ENCODE measurements around the gene GNAI2. TPM values are rescaled to one million over a fixed set of nuclear protein-coding genes. Genes with fewer than 3 reads are reported as not detected.
A peak's percentile ranks its signal among the peaks of the same experiment; 100 is the strongest.

The GNAI2 gene
- total RNA-seq, 4 donors from 2014 or later = 149 to 297 (median 239) TPM

DNA sequence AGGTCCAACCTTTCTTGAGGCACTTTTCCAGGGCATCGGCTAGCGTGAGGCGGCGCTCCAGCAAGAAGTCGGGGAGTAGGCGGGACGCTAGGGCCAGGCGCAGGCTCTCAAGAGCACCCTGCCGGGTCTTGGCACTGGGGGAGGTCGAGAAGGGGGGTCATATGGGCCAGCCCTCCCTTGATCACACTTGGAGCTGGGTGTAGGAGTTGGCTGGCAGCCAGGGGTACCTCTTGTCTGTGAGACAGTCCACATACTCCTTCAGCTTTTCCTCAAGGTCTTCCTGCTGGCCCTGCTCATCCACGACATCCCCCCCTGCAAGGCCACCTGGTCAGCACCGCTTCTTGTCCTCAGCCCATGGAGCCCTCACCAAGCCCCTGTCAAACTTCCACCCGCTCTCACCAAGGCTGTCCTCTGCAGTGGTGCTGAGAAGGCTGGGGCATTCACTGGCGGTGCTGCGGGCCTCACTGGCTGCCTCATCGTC is 54.2 kb downstream of the GNAI2 start:
- 92% methylated on average over 14 of the region's 16 CpGs for WGBS
- intact Hi-C loops (cut with DNase I) = no loop called here

DNA sequence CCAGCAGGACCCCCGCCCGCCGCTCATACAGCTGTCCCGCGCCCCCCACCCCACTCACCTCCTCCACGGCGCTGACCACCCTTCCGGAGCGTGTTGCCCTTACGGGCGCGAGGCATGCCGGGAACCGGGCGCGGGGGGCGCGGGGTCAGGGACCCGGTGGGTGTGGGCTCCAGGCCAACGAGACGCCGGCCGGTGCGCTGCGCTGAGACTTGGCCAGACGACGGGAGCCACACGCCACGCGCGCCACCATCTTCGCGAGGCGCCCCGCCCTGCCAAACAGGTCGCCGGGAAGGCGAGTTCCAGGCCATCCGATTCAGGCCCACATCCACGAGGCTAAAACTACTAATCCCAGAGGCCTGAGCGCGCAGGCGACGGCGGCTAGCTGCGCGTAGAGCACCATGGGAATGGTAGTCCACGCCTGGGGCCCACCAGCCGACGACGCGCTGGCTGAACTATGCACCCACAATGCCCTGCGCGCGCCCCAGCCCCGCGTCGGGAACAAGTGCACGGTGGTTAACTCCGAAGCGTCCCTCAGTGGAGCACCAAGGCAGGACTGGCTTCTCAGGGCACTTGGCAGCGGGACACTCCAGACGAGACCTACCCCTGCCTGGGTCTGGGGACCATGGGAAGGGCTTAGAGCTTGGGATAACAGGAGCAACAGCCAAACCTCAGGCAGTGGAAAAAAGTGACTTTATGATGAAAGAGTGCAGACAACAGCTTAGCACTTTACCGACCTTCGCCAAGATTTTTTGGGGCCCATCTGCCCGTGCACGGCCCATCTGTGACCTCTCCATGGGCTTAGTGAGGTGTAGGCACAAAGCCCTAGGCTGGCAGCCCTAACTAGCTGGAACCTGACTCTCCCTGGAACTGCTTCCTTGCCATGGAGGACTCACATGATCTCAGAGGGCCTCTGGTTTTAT is 56.4 kb downstream of the GNAI2 start, which contains the start of gene IFRD2:
Gene IFRD2, minus strand, starts transcription at position 271 of the 920 bp plus-strand sequence. Its CDS starts 155 bp downstream, at position 116.
- Histone ChIP-seq H3K36me3 (peaks cover 30 to 40% (median 32%) of the 10 kb centered on the region in 4 donors), H3K9me3 (no peaks in the 10 kb centered on the region), H3K4me1 (peaks cover 26 to 38% (median 28%) of the 10 kb centered on the region in 4 donors), H3K27ac (replicated peaks in 1 of 4) (peak within 1 kb of the TSS; percentile 87 to 95 (median 92)), H3K27me3 (no peaks in the 10 kb centered on the region), H3K4me3 (peak within 1 kb of the TSS; percentile 82 to 99 (median 94))
- 0% methylated on average over 40 of the region's 67 CpGs for WGBS
- peak; percentile 99 for DNase-seq (ENCODE audit: extremely low spot score)
- TF ChIP-seq POLR2A (IDR thresholded peaks at IDR 0.05; ENCODE audit: low read depth) (peak; percentile 79), POLR2AphosphoS5 (IDR thresholded peaks at IDR 0.05) (peak; percentile 90 to 97), EP300 (IDR thresholded peaks at IDR 0.05) (no peak)
- TF ChIP-seq, protein P1, sequence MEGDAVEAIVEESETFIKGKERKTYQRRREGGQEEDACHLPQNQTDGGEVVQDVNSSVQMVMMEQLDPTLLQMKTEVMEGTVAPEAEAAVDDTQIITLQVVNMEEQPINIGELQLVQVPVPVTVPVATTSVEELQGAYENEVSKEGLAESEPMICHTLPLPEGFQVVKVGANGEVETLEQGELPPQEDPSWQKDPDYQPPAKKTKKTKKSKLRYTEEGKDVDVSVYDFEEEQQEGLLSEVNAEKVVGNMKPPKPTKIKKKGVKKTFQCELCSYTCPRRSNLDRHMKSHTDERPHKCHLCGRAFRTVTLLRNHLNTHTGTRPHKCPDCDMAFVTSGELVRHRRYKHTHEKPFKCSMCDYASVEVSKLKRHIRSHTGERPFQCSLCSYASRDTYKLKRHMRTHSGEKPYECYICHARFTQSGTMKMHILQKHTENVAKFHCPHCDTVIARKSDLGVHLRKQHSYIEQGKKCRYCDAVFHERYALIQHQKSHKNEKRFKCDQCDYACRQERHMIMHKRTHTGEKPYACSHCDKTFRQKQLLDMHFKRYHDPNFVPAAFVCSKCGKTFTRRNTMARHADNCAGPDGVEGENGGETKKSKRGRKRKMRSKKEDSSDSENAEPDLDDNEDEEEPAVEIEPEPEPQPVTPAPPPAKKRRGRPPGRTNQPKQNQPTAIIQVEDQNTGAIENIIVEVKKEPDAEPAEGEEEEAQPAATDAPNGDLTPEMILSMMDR (IDR thresholded peaks at IDR 0.05) = no peak
- intact Hi-C loops (cut with DNase I) = no loop called here

More for the DNA sequence above, 54.2 kb downstream of the GNAI2 start:
- no peak overlapping the region for H3K4me3 ChIP-seq
- H3K27me3 ChIP-seq = no peaks in the 10 kb centered on the region
- H3K4me1 ChIP-seq = peaks cover 26 to 36% (median 33%) of the 10 kb centered on the region in 4 donors
- no peak overlapping the region for H3K27ac ChIP-seq (replicated peaks in 1 of 4)
- TF ChIP-seq EP300 (IDR thresholded peaks at IDR 0.05) = no peak
- no peak for TF ChIP-seq POLR2AphosphoS5 (IDR thresholded peaks at IDR 0.05)
- TF ChIP-seq, protein P1 (IDR thresholded peaks at IDR 0.05) = no peak
- no peak for TF ChIP-seq POLR2A (IDR thresholded peaks at IDR 0.05; ENCODE audit: low read depth)
- H3K36me3 ChIP-seq = peaks cover 30 to 48% (median 43%) of the 10 kb centered on the region in 4 donors
- H3K9me3 ChIP-seq = no peaks in the 10 kb centered on the region
- no peak for DNase-seq (ENCODE audit: extremely low spot score)

DNA sequence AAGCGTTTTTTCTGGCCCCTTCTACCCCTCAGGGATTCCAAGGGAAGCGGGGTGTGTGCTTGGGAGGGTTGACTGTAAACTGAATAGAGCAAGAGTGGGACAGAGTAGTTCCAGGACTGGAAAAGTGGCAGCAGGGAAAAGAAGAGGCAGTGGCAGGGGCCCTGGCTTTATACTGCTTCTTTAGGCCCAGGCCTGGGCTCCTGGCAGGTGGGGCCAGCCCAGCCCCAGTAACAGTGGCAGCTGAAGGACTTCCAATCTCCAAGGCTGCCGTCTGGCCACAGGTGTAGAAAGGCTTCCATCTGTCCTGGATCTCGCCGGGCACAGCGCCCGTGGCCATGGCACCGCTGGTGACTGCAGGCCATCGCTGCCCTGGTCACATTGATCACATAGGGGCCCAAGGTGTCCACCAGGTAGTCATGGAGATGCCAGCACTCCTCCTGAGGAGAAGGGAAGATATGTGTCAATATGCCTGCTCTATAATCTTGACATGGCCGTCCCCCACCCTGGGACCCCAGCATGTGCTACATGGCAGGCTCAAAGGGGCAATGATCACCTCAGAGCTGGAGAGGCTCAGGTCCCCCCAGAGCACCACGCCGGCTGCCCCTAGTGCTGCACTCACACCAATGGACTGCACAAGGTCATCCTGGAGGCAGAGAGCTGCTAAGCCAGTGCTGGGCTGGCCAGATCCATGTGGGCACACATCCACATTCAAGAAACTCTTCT is 57.2 kb downstream of the GNAI2 start:
- H3K36me3 ChIP-seq = peaks cover 23 to 32% (median 24%) of the 10 kb centered on the region in 4 donors
- WGBS = 72% methylated on average over 10 of the region's 12 CpGs
- H3K4me3 ChIP-seq = peak overlapping the region; percentile 82 to 99 (median 94)
- DNase-seq (ENCODE audit: extremely low spot score) = no peak
- H3K4me1 ChIP-seq = peaks cover 25 to 46% (median 34%) of the 10 kb centered on the region in 4 donors
- H3K9me3 ChIP-seq = no peaks in the 10 kb centered on the region
- peak overlapping the region; percentile 87 to 95 (median 92) for H3K27ac ChIP-seq (replicated peaks in 1 of 4)
- no peaks in the 10 kb centered on the region for H3K27me3 ChIP-seq
- intact Hi-C loops (cut with DNase I) = no loop called here
- TF ChIP-seq POLR2A (IDR thresholded peaks at IDR 0.05; ENCODE audit: low read depth) (no peak), EP300 (IDR thresholded peaks at IDR 0.05) (no peak), POLR2AphosphoS5 (IDR thresholded peaks at IDR 0.05) (no peak)
- TF ChIP-seq, protein P1 (IDR thresholded peaks at IDR 0.05) = no peak

DNA sequence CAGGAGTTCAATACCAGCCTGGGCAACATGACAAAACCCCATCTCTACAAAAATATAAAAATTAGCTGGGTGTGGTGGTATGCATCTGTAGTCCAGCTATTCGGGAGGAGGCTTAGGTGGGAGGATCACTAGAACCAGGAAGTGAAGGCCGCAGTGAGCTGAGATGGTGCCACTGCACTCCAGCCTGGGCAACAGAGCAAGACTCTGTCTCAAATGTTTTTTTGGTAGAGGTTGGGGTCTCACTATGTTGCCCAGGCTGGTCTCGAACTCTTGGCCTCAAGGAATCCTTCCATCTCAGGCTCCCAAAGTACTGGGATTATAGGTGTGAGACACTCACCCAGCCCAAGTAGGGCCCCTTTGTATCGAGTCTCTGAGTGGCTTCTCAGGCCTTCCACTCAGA is 58.1 kb downstream of the GNAI2 start:
- H3K27ac ChIP-seq (replicated peaks in 1 of 4) = no peak overlapping the region
- 100% methylated on average over 4 of the region's 4 CpGs for WGBS
- no peaks in the 10 kb centered on the region for H3K27me3 ChIP-seq
- DNase-seq (ENCODE audit: extremely low spot score) = no peak
- intact Hi-C loops (cut with DNase I) = no loop called here
- no peak overlapping the region for H3K4me3 ChIP-seq
- no peak for TF ChIP-seq POLR2A (IDR thresholded peaks at IDR 0.05; ENCODE audit: low read depth)
- TF ChIP-seq, protein P1 (IDR thresholded peaks at IDR 0.05) = no peak
- TF ChIP-seq POLR2AphosphoS5 (IDR thresholded peaks at IDR 0.05) = no peak
- TF ChIP-seq EP300 (IDR thresholded peaks at IDR 0.05) = no peak
- peaks cover 14 to 24% (median 15%) of the 10 kb centered on the region in 4 donors for H3K36me3 ChIP-seq
- no peaks in the 10 kb centered on the region for H3K9me3 ChIP-seq
- peaks cover 32 to 54% (median 42%) of the 10 kb centered on the region in 4 donors for H3K4me1 ChIP-seq
